Left cardiac atrium (tissue), 4 donors: ENCODE data around the gene CAMSAP1. TPM values are rescaled to one million over a fixed set of nuclear protein-coding genes. Genes with fewer than 3 reads are reported as not detected.
"Not testable (repeated sequence)": the region's sequence is repeated elsewhere in the genome, so short reads cannot be mapped to it uniquely, and the experiment has no call there.

ENCODE experiments used
- ATAC-seq, 2 donors: fragments of 200-7000 bp; cut with Tn5 transposase; one replicate each; pipeline ENCODE4 v1.9.1; 2020; ENCODE audit warnings: mild to moderate bottlenecking in 2 of 2, moderate library complexity in 2 of 2
- DNase-seq: peaks from one replicate; pipeline ENCODE4 v3.0.0-alpha.2; 2020
- intact Hi-C, 2 donors: fragments of 100-400 bp; cut with DNase I; formaldehyde crosslinking; loops; one replicate each; pipeline versions ENCODE4 v1.14.1 to v1.15.1; 2022 to 2023
- total RNA-seq, 2 donors: library from RNA; stranded (reverse); fragmentation: NEBNext Ultra II Directional; extraction: Animal tissue kit (Norgen Biotek cat#: 25700); gene quantifications; one replicate each; pipeline ENCODE4 v1.2.1, GENCODE V29; 2021
- donor health status: DM: no; HTN: yes; CAD: no.
- donor health status: DM: no; HTN: yes; CAD: no; lungs with severe emphysema.
- donor health status: DM: yes; HTN: yes; CAD: no.
- donor health status: Dilated cardiomyopathy.

The CAMSAP1 gene
- total RNA-seq, 2 donors from 2014 or later, result 17.2 to 17.6 TPM

- DNase-seq, result no peak
- intact Hi-C loops, result no loop called here
- ATAC-seq, result no peak
Observed at GRCh38 chr9:135944444-135945252, 37.3 kb upstream of the CAMSAP1 start.

- intact Hi-C loops, ATAC-seq, DNase-seq: not testable (repeated sequence)
Observed at GRCh38 chr9:135943604-135944003, 36.3 kb upstream of the CAMSAP1 start.

- intact Hi-C loops, result no loop called here
- peak; percentile 43 for DNase-seq
Observed at GRCh38 chr9:135941288-135941995, 34.1 kb upstream of the CAMSAP1 start.

GRCh38 chr9:135939351-135940265 is 32.3 kb upstream of the CAMSAP1 start:
- intact Hi-C loops, result no loop called here
- no peak for ATAC-seq
- no peak for DNase-seq

More at GRCh38 chr9:135941288-135941995, 34.1 kb upstream of the CAMSAP1 start:
- ATAC-seq, result peak; percentile 13 to 42

GRCh38 chr9:135937521-135938489 is 30.5 kb upstream of the CAMSAP1 start:
- intact Hi-C loops, result no loop called here
- DNase-seq, result no peak

GRCh38 chr9:135933114-135933513 is 25.8 kb upstream of the CAMSAP1 start:
- no peak for DNase-seq
- no peak for ATAC-seq
- intact Hi-C loops, result no loop called here

More at GRCh38 chr9:135937521-135938489, 30.5 kb upstream of the CAMSAP1 start:
- no peak for ATAC-seq

GRCh38 chr9:135932656-135933055 is 25.3 kb upstream of the CAMSAP1 start:
- no peak for DNase-seq
- ATAC-seq, result no peak
- intact Hi-C loops, result no loop called here

GRCh38 chr9:135931349-135931820 is 24.0 kb upstream of the CAMSAP1 start:
- DNase-seq (no peak), ATAC-seq (no peak)
- intact Hi-C loops, result no loop called here

GRCh38 chr9:135930446-135931345 is 23.4 kb upstream of the CAMSAP1 start:
- ATAC-seq (no peak), DNase-seq (no peak)
- intact Hi-C loops, result no loop called here

- ATAC-seq, result no peak
- no peak for DNase-seq
- intact Hi-C loops, result no loop called here
Observed at GRCh38 chr9:135929656-135930445, 22.5 kb upstream of the CAMSAP1 start.

GRCh38 chr9:135928731-135929655 is 21.6 kb upstream of the CAMSAP1 start:
- ATAC-seq, result no peak
- intact Hi-C loops, result no loop called here
- no peak for DNase-seq

GRCh38 chr9:135928074-135928730 is 20.9 kb upstream of the CAMSAP1 start:
- no peak for DNase-seq
- ATAC-seq, result no peak
- intact Hi-C loops, result no loop called here

GRCh38 chr9:135927195-135928013 is 20.1 kb upstream of the CAMSAP1 start:
- intact Hi-C loops, result no loop called here
- ATAC-seq (no peak), DNase-seq (no peak)
